ENCODE results near the gene XPR1.
"Not testable (repeated sequence)": the region's sequence is repeated elsewhere in the genome, so short reads cannot be mapped to it uniquely, and the experiment has no call there.

The XPR1 gene

DNA sequence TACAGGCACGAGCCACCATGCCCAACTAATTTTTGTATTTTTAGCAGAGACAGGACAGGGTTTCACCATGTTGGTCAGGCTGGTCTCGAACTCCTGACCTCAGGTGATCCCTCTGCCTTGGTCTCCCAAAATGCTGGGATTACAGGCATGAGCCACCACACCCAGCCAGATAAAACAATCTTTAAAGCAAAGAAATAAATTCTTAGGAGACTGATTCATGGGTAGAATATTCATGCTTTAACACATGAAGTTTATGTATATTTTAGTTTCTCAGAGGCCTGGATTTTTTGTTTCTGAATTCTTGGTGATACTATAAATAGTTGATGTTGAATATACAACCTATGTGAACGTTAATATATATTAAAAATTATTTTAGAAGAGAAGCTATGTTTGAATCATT lies 153.5 kb downstream of the XPR1 start:
- no peak for DNase-seq (ENCODE audit: low read depth in 2 of 2)

DNA sequence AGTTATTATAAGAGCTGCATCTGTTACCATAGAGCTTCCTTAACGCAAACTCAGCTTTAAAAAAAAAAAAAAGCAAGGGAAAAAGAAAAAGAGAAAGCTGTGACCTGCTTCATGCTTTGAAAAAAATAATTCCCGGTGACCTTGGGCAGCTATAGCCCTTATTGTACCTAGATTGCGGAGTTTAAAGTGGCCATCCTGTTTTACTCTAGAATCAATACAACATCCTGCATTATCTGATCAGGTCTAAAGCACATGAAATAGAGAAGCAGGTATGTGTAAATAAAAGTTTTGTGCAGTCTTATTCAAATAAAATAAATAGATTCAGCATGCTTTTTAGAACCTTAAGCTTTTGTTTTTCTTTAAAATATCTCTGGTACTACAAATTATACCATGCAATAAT lies 154.1 kb downstream of the XPR1 start:
- no peak for DNase-seq (ENCODE audit: low read depth in 2 of 2)

DNA sequence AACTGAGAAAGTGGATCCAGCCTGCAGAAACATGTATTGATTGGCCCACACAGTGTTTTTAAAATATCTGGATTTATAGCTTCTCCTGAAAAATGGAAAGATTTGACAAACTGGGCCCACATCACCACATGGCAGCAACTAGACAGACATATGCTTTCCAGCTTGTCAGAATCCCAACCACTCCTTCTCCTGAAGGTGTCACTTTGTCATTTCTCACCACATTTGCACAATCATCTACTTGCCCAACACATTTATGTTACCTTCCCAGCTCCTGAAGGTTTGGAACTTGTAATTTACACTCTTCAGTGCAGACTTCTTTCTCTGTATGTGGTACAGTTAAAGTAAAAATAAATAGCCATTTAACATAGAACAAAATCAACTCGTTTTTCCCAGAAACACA lies 154.8 kb downstream of the XPR1 start:
- DNase-seq (ENCODE audit: low read depth in 2 of 2), result no peak

DNA sequence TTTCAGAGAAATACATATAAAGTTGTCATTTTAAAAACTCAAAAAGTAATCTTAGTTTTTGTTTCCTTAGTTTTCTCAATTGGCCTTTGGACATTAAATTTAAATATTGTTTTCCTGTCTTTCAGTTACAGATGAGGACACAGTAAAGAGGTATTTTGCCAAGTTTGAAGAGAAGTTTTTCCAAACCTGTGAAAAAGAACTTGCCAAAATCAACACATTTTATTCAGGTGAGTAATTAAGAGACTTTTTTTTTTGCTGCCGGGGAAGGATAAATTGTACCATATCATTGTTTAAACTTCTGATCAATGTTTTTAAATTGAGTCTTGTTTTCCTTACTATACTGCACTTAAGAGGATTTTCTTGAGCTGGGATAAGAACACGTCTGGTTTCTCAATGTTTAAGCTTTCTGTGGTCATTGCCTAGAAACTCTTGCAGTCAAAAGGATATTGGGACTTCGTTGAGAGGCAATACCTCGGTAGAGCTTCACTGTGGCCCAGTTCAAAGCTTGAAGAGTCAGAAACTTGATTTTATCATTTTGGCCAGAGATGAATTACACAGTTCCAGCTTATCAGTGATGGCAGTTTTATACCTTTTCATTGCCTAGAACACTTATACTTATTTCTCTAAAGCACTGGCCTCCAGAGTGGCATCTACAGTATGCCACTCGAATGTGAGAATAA lies 155.9 kb downstream of the XPR1 start:
- no peak for DNase-seq (ENCODE audit: low read depth in 2 of 2)

DNA sequence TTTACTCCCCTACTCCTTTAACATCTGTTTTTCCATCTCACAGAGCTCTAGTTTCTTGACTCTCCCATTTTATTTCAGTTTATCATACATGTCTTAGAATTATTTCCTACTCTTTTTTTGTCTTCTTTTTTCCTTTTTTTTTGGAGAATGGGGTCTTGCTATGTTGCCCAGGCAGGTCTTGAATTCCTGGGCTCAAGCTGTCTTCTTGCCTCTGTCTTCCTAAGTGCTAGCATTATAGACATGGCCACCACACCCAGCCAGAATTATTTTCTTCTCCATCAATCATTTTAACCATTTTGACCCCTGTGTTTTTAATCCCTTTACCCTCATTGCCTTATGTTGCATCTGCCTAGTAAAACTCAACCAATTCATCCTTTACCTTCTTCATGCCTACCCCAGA lies 157.6 kb downstream of the XPR1 start:
- no peak for DNase-seq (ENCODE audit: low read depth in 2 of 2)

DNA sequence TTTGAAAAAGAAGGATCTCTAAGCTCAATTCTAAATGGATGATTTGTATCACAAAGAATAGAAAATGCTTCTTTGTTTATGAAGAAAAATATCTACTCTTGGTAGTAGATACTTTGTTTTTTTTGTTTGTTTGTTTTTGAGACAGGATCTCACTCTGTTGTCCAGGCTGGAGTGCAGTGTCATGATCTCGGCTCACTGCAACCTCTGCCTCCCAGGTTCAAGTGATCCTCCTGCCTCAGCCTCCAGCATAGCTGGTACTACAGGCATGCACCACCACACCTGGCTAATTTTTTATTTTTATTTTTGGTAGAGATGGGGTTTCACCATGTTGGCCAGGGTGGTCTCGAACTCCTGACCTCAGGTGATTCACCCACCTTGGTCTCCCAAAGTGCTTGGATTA lies 159.3 kb downstream of the XPR1 start:
- not testable (repeated sequence) for DNase-seq (ENCODE audit: low read depth in 2 of 2)

DNA sequence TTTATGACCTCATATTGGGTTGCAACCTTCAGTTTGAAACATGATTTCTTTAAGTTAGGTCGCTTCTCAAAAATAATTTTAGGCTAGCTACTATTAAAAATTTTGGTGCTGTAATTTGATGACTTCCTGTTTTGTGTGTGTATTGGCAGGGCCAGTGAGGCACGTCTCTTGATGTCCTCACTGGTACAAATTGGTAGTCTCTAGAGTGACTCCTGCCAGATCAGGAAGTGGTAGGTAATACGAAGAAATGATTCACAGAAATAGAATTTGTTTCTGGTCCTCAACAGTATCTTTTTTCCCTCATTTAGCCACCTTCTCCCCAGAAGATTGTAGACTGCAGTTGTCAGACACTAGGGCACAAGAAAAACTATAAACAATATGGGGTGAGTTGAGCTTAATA lies 160.0 kb downstream of the XPR1 start:
- DNase-seq (ENCODE audit: low read depth in 2 of 2), result no peak

DNA sequence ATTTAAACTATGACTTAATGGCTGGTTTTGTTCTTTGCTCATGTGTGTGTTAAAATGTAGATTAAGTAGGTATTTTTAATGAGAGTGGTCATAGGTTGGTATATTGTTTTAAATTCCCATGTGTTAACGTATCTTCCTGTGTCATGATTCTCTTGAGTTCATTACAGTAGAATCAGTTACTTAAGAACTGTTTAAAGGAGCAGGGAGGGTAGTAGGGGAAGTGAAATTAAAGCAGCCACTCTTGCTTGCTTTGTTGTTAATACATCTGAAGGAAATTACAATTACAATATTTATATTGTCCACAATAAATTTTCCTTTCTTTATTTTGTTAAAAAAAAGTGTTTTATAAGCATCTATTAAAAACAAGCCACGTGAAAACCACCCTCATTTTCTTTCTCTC lies 161.6 kb downstream of the XPR1 start:
- DNase-seq (ENCODE audit: low read depth in 2 of 2), result no peak

DNA sequence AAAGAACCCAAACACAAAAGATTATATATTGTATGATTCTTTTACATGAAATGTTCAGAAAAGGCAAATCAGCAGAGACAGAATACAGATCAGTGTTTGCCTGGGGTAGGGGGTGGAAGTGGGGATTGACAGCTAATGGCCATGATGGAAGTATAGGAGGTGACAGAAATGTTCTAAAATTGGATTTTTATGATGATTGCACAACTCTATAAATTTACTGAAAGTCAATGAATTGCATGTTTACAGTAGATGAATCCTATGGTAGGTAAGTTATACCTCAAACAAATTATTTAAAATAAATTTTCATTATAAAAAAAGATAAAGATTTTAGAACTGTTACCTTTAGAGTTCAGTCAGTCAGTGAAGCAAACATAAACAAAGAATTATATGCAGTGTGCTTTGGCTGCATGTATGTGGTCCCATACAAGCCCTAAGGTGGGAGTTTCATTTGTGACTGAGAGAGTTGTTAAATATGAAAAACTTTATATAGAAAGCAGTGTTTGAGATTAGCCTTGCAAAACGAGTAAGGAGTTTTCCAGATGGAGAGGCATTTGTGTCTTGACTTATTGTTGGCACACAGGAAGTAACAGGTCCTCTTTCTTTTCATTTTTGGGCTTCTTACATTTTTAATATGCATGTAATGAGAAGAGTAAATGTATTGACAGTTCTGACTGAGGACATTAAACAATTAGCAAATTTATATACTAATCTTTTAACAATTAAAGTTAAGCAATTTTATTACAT lies 165.2 kb downstream of the XPR1 start:
- no peak for DNase-seq (ENCODE audit: low read depth in 2 of 2)

DNA sequence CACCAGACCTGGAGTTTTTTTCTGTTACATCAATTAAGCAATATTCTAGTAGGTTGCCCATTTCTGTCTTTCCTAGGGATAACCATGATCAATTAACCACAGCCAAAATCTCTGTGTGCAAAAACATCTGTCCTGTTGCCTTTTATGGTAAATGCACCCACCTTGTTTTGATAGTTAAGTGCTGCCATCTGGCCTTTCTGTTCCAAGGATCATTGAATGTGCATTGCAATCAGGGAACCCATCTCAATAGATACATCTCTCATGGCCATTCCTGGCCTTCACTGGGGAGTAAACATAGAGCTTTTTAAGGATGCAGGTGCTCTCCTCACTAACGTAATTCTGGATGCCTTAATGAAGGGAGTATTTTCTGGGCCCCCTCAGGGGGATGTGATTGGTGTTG lies 169.1 kb downstream of the XPR1 start:
- DNase-seq (ENCODE audit: low read depth in 2 of 2), result no peak

DNA sequence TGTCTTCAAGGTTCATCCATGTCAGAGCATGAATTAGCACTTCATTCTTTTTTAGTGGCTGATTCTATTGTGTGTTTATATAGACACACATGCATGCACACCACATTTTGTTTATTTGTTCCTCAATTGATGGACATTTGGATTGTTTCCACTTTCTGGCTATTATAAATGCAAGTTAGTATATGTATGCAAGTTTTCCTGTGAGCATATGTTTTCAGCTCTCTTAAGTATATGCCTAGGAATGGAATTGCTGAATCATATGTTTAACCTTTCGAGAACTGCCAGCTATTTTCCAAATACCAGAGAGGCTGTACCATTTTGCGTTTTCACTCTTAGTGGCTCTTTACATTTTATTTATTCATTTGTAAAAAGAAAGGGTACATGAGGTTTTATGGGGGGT lies 171.0 kb downstream of the XPR1 start:
- DNase-seq (ENCODE audit: low read depth in 2 of 2), result no peak

DNA sequence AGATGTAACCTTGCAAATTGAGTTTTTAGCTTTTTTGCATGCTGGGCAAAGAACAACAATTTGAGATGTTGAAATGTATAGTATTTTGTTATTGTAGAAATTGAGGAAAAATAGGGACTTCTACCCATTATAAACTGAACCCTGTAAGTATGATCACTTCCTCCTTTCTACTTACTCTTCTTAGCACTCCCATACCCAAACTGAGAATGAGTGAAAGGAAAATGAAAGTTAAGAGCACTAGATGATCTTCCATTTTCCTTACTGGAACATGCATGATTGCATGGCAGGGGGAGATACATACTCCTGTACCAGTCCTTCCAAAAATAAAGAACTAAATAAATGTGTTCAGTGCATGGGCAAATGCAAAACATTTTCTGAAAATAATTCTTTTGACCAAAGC lies 173.5 kb downstream of the XPR1 start:
- no peak for DNase-seq (ENCODE audit: low read depth in 2 of 2)

DNA sequence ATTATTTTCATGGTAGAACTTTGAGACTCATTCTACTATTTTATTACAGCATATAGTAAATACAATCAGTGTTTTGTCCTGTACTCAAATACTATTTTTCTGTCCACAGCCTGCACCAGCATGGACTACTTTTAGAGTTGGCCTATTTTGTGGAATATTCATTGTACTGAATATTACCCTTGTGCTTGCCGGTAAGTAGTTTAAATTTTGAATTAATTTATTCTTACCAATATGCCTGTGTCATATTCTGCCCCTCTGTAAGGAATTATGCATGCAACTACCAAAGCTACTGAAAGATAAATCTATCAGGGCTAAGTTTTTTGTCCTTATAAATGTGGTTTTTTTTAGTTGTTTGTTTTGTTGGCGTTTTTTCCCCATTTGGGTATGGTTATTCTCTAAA lies 179.5 kb downstream of the XPR1 start:
- DNase-seq (ENCODE audit: low read depth in 2 of 2), result no peak

DNA sequence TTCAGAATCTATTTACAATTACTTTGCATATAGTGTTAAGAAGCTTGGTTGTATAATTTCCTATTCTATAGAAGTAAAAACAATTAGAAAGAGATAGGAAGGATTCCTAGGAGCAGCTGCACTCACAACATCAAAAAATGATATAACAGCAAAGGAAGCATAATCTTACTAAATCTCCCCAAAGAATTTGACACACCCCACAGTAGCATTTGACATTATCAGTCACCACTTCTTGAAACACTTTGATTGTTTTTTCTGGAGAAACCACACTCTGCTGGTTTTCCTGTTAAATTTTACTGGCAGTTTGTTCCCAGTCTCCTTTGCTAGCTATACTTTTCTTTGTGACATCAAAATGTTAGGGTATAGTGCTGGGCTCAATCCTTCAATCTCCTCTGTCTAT lies 180.1 kb downstream of the XPR1 start:
- no peak for DNase-seq (ENCODE audit: low read depth in 2 of 2)

DNA sequence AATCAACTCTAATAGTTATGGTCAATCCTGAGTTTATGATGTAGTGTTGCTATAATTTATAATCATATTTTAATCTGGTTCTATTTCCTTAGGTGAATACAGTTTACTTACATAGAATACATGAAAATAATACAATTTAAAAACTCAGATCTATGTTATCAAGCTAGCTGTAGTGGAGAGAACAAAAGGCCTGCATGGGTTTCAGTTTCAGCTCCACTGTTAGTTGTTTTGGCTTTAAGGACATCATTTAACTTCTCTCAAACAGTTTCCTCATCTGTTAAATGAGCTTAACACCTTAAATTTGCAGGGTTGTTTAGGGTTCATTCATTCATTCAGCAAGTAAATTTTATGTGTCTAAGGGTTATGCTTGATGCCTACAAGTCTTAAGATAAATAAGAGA lies 182.4 kb downstream of the XPR1 start:
- no peak for DNase-seq (ENCODE audit: low read depth in 2 of 2)

DNA sequence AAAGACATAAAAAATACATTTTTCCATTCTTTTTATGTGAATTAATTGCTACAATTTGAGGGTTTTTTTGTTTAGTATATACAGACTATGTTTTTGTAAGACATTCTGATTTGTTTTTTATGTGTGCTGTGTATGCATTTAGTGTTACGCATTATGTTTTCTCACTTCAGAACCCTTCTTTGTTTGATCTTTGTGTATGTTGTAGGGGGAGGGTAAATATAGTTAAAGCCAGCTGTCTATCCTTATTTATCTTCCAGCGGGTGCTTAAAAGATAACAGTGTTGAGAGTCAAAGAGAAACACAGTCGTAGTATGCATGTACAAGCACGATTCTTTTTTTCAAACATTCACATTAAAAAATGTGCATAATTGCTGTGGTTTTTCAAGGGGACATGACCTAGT lies 183.4 kb downstream of the XPR1 start:
- DNase-seq (ENCODE audit: low read depth in 2 of 2), result no peak

DNA sequence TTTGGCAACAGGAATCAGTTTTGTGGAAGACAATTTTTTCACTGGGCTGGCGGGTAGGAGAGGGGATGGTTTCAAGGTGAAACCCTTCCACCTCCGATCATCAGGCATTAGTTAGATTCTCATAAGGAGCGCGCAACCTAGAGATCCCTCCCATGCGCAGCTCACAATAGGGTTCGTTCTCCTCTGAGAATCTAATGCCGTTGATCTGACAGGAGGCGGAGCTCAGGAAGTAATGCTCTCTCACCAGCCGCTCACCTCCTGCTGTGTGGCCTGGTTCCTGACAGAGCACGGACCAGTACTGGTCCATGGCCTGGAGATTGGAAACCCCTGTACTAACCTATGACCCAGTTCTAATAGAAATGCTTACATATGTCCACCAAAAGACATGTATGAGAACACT lies 184.3 kb downstream of the XPR1 start:
- DNase-seq (ENCODE audit: low read depth in 2 of 2), result no peak

DNA sequence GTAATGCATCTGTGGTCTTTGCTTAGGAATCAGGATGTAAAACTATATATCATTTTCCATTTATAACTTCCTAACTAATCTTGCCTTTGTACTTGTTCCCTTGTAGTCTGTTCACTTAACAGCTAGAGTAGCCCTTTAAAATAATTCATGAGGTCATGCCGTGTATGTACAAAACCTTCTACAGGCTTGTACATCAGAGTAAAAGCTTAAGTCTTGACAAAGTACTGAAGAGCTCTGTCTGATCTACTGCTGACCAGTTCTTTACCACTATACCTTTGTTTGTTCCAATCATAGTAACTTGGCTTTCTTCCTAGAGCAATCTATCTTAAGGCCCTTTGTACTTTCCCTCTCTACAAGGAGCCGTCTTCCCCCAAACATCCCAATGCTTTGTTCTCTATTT lies 190.1 kb downstream of the XPR1 start:
- DNase-seq (ENCODE audit: low read depth in 2 of 2), result no peak

DNA sequence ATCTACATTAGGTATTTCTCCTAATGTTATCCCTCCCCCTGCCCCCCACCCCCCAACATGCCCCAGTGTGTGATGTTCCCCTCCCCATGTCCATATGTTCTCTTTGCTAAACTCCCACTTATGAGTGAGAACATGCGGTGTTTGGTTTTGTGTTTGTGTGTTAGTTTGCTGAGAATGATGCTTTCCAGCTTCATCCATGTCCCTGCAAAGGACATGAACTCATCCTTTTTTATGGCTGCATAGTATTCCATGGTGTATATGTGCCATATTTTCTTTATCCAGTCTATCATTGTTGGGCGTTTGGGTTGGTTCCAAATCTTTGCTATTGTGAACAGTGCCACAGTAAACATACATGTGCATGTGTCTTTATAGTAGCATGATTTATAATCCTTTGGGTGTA lies 199.7 kb downstream of the XPR1 start:
- DNase-seq (ENCODE audit: low read depth in 2 of 2), result not testable (repeated sequence)

DNA sequence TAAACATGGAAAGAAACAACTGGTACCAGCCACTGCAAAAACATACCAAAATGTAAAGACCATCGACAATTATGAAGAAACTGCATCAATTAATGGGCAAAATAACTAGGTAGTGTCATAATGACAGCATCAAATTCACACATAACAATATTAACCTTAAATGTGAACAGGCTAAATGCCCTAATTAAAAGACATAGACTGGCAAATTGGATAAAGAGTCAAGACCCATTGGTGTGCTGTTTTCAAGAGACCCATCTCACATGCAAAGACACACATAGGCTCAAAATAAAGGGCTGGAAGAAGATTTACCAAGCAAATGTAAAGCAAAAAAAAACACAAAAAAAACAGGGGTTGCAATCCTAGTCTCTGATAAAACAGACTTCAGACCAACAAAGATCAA lies 201.4 kb downstream of the XPR1 start:
- not testable (repeated sequence) for DNase-seq (ENCODE audit: low read depth in 2 of 2)

DNA sequence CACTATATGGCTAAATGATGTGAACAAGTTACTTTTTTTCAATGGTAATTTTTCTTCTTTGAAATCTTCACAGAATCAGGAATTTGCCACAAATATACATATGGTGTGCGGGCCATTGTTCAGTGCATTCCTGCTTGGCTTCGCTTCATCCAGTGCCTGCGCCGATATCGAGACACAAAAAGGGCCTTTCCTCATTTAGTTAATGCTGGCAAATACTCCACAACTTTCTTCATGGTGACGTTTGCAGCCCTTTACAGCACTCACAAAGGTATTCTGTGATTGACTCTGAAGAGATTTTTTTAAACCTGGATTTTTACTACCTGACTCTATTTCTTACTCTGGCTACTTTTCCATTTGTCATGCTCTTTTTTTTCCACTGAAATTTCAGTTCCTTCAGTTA lies 204.6 kb downstream of the XPR1 start:
- DNase-seq (ENCODE audit: low read depth in 2 of 2), result no peak

DNA sequence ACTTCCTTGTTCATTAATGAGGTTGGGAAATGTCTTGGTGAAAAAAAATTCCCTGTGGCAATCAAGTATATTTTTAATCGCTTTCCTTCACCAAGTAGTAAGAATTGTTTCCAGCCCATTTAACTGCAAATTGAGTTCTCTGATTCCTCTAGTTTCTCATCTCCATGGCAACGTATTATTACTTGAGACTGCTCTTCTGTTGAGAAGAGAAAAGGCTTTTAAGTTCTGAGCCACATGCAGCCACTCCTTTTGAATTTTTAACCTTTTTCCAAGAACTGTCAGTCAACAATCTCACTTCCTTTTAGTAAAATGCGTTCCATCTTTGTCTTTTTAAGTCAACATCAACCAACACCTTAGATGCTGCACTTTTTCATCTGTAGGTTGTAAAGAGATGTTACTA lies 205.2 kb downstream of the XPR1 start:
- no peak for DNase-seq (ENCODE audit: low read depth in 2 of 2)

DNA sequence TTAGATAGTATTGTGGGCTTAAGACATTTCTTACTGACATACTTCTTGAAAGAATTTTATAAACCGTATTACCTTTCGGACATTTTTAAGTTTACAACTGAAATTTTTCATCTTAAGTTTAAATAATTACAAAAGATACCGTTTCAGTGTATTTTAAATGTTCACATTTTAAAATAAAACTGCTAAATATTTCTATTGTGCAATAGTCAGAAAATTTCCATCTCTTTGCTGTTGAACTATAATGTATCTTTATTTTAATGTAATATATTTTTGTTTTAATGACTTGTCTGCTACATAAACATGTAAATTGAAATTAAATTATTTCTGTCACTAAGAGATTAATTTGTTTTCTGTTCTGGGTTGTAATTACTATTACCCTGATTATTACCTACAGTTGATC lies 206.7 kb downstream of the XPR1 start:
- DNase-seq (ENCODE audit: low read depth in 2 of 2), result no peak

DNA sequence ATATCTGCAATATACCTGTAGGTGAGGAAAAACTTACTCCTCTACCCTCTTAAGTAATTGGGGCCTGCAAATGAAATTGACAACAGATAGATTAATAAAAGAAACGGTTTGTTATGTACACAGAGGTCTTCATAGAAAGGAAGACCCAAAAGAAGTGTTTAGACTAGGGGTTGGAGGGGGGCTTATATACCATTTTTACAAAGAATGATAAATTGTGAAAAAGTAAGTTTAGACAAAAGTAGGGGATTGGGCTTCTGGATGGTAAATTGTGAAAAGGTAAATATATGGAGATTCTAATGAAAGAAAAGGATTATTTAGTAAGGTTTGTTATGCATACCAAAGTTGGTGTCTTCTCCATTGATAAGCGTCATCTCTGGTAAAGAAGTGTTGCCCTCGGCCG lies 207.7 kb downstream of the XPR1 start:
- no peak for DNase-seq (ENCODE audit: low read depth in 2 of 2)

Measured in stimulated activated CD8-positive, alpha-beta memory T cell treated with anti-CD3 and anti-CD28 coated beads, Interleukin-7, amount 100 ng/mL, for 4 hours (primary cell).